OCI-LY3 (cell line): ENCODE measurements around the gene NEUROG1.

Experiments used
- H2AFZ ChIP-seq: fragments of 200-600, 300-600 bp; shearing (Covaris generic); 2 replicates; pipeline ENCODE4 v1.6.0; 2014; ENCODE audit warnings: antibody characterized with exemption, low read depth, low read length
- H3K27ac ChIP-seq: fragments of 200-600, 300-600 bp; sonication (generic); 2 replicates; pipeline ENCODE4 v1.5.1; 2014; ENCODE audit warnings: mild to moderate bottlenecking, low read length, moderate library complexity, mixed read lengths
- H3K27me3 ChIP-seq: fragments of 200-600, 300-600 bp; sonication (generic); 2 replicates; pipeline ENCODE4 v1.6.1; 2014; ENCODE audit warnings: low read depth, low read length, mixed read lengths
- H3K36me3 ChIP-seq: fragments of 200-600, 300-600 bp; sonication (generic); replicated peaks from 2 replicates; pipeline ENCODE3; 2014; ENCODE audit warnings: low read depth, low read length, mixed read lengths
- H3K4me1 ChIP-seq: fragments of 300-600, 200-600 bp; sonication (generic); 2 replicates; pipeline ENCODE4 v1.6.1; 2014; ENCODE audit warnings: low read length, mixed read lengths
- H3K4me2 ChIP-seq: fragments of 200-600, 300-600 bp; sonication (generic); 2 replicates; pipeline ENCODE4 v1.6.1; 2014; ENCODE audit warnings: low read length, mixed read lengths
- H3K4me3 ChIP-seq: fragments of 300-600, 200-600 bp; sonication (generic); 2 replicates; pipeline ENCODE4 v1.5.1; 2014; ENCODE audit warnings: antibody characterized with exemption, mild to moderate bottlenecking, low read length, moderate library complexity
- H3K79me2 ChIP-seq: fragments of 300-600, 200-600 bp; shearing (Covaris generic); 2 replicates; pipeline ENCODE4 v1.6.1; 2014; ENCODE audit warnings: mild to moderate bottlenecking, low read length, mixed read lengths
- H3K9ac ChIP-seq: fragments of 300-600, 200-600 bp; shearing (Covaris generic); 2 replicates; pipeline ENCODE4 v1.6.0; 2014; ENCODE audit warnings: mild to moderate bottlenecking, low read length, moderate library complexity
- H3K9me3 ChIP-seq: fragments of 200-600, 300-600 bp; shearing (Covaris generic); 2 replicates; pipeline ENCODE4 v1.6.1; 2014; ENCODE audit warnings: low read length, mixed read lengths; ENCODE audit not compliant: insufficient read depth
- H4K20me1 ChIP-seq: fragments of 200-600, 300-600 bp; sonication (generic); 2 replicates; pipeline ENCODE4 v1.6.1; 2016; ENCODE audit warnings: low read length, mixed read lengths; ENCODE audit not compliant: insufficient read depth
- EZH2phosphoT487 ChIP-seq: fragments of 200-600 bp; shearing (Covaris generic); IDR thresholded peaks from 2 replicates; pipeline ENCODE4 v1.6.1; 2018; ENCODE audit warnings: antibody characterized with exemption, mixed run types, low read depth
- TF ChIP-seq, protein P1 (sequence below): fragments of 200-600, 300-600 bp; sonication (generic); IDR thresholded peaks from 2 replicates; pipeline ENCODE4 v1.5.1; 2014; ENCODE audit warnings: antibody characterized with exemption, low read length, low read depth

NEUROG1 gene

GRCh38 chr5:135484674-135485086 lies 51.1 kb downstream of the NEUROG1 start:
- no peaks in the 10 kb centered on the region for H4K20me1 ChIP-seq
- TF ChIP-seq EZH2phosphoT487: no peak
- TF ChIP-seq, protein P1, sequence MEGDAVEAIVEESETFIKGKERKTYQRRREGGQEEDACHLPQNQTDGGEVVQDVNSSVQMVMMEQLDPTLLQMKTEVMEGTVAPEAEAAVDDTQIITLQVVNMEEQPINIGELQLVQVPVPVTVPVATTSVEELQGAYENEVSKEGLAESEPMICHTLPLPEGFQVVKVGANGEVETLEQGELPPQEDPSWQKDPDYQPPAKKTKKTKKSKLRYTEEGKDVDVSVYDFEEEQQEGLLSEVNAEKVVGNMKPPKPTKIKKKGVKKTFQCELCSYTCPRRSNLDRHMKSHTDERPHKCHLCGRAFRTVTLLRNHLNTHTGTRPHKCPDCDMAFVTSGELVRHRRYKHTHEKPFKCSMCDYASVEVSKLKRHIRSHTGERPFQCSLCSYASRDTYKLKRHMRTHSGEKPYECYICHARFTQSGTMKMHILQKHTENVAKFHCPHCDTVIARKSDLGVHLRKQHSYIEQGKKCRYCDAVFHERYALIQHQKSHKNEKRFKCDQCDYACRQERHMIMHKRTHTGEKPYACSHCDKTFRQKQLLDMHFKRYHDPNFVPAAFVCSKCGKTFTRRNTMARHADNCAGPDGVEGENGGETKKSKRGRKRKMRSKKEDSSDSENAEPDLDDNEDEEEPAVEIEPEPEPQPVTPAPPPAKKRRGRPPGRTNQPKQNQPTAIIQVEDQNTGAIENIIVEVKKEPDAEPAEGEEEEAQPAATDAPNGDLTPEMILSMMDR: no peak
- H3K27ac ChIP-seq: no peak overlapping the region
- no peak overlapping the region for H3K9ac ChIP-seq
- no peaks in the 10 kb centered on the region for H3K4me1 ChIP-seq
- no peaks in the 10 kb centered on the region for H3K36me3 ChIP-seq
- H3K27me3 ChIP-seq: no peaks in the 10 kb centered on the region
- H3K4me2 ChIP-seq: no peak overlapping the region
- no peak overlapping the region for H3K4me3 ChIP-seq
- no peak overlapping the region for H2AFZ ChIP-seq
- no peaks in the 10 kb centered on the region for H3K9me3 ChIP-seq
- H3K79me2 ChIP-seq: no peaks in the 10 kb centered on the region
